Transverse colon (tissue), 4 donors: ENCODE measurements around the gene TPM1.

Experiments used
- CTCF ChIP-seq, 5 experiments: fragments of 200-600 bp in 3 of 5; fragments of 450-650 bp in 2 of 5; sonication (generic) in 3 of 5; IDR thresholded peaks; 1 replicate in 2 of 5; 2 replicates in 3 of 5; pipeline ENCODE4 v1.5.1; 2016 to 2017; ENCODE audit warnings: antibody characterized with exemption in 5 of 5, inconsistent platforms in 3 of 5, mild to moderate bottlenecking in 2 of 5, moderate library complexity in 1 of 5
- POLR2AphosphoS5 ChIP-seq, 3 donors: sonication (generic); formaldehyde crosslinking; IDR thresholded peaks; one replicate each; pipeline ENCODE4 v1.6.1; 2016; ENCODE audit warnings: antibody characterized with exemption in 3 of 3

GRCh38 chr15:63014578-63014977, 28.0 kb upstream of the TPM1 start:
- TF ChIP-seq CTCF (IDR thresholded peaks at IDR 0.05) (no peak), POLR2AphosphoS5 (IDR thresholded peaks at IDR 0.05) (no peak)
